Breast epithelium (tissue), 4 donors: ENCODE measurements around the gene NGRN. TPM values are rescaled to one million over a fixed set of nuclear protein-coding genes. Genes with fewer than 3 reads are reported as not detected.
"Not testable (repeated sequence)": the region's sequence is repeated elsewhere in the genome, so short reads cannot be mapped to it uniquely, and the experiment has no call there.

Experiments
- DNase-seq, 2 donors: peaks; one replicate each; pipeline ENCODE4 v3.0.0-alpha.2; 2019; ENCODE audit warnings: low spot score in 2 of 2
- H3K27ac ChIP-seq, 2 donors: fragments of 200-600 bp; sonication (generic) in 1 of 2; one replicate each; pipeline ENCODE4 v1.5.1; 2016 to 2019; ENCODE audit warnings: mild to moderate bottlenecking in 1 of 2
- H3K27me3 ChIP-seq, 2 donors: fragments of 200-600 bp; sonication (generic) in 1 of 2; one replicate each; pipeline versions ENCODE4 v1.5.1 to v1.6.0; 2017 to 2019; ENCODE audit warnings: control low read depth in 1 of 2, mild to moderate bottlenecking in 1 of 2
- H3K36me3 ChIP-seq: fragments of 200-600 bp; one replicate; pipeline ENCODE4 v1.5.1; 2019
- H3K4me1 ChIP-seq, 2 donors: fragments of 200-600 bp; sonication (generic); one replicate each; pipeline ENCODE4 v1.5.1; 2016 to 2019; ENCODE audit warnings: control low read depth in 1 of 2
- H3K4me3 ChIP-seq, 3 donors: fragments of 200-600 bp; sonication (generic); 1 replicate in 2 of 3; 2 replicates in 1 of 3; pipeline ENCODE4 v1.5.1; 2016 to 2019; ENCODE audit warnings: mild to moderate bottlenecking in 3 of 3, moderate library complexity in 2 of 3
- H3K9me3 ChIP-seq, 2 donors: fragments of 200-600 bp; sonication (generic) in 1 of 2; one replicate each; pipeline ENCODE4 v1.5.1; 2016 to 2019; ENCODE audit warnings: control low read depth in 1 of 2
- CTCF ChIP-seq, 3 donors: fragments of 450-650 bp; IDR thresholded peaks; one replicate each; pipeline ENCODE4 v1.5.1; 2016 to 2017; ENCODE audit warnings: antibody characterized with exemption in 3 of 3, mild to moderate bottlenecking in 3 of 3, moderate library complexity in 3 of 3
- POLR2A ChIP-seq: fragments of 450-650 bp; IDR thresholded peaks from one replicate; pipeline ENCODE4 v1.6.1; 2016; ENCODE audit warnings: antibody characterized with exemption, mild to moderate bottlenecking, moderate library complexity
- POLR2AphosphoS5 ChIP-seq, 3 donors: sonication (generic); formaldehyde crosslinking; IDR thresholded peaks; one replicate each; pipeline ENCODE4 v1.6.1; 2017; ENCODE audit warnings: antibody characterized with exemption in 3 of 3
- intact Hi-C: fragments of 100-400 bp; cut with DNase I; formaldehyde crosslinking; loops from one replicate; pipeline ENCODE4 v1.15.1; 2023; ENCODE audit warnings: low total_unique reads
- total RNA-seq, 3 donors: library from RNA; depleted of rRNA; stranded (reverse); fragments of >200 nt; gene quantifications; one replicate each; pipeline ENCODE4 v1.1.0, GENCODE V29; 2016

NGRN gene
- total RNA-seq, 3 donors from 2014 or later = 67.7 to 99.1 (median 87.2) TPM

DNA sequence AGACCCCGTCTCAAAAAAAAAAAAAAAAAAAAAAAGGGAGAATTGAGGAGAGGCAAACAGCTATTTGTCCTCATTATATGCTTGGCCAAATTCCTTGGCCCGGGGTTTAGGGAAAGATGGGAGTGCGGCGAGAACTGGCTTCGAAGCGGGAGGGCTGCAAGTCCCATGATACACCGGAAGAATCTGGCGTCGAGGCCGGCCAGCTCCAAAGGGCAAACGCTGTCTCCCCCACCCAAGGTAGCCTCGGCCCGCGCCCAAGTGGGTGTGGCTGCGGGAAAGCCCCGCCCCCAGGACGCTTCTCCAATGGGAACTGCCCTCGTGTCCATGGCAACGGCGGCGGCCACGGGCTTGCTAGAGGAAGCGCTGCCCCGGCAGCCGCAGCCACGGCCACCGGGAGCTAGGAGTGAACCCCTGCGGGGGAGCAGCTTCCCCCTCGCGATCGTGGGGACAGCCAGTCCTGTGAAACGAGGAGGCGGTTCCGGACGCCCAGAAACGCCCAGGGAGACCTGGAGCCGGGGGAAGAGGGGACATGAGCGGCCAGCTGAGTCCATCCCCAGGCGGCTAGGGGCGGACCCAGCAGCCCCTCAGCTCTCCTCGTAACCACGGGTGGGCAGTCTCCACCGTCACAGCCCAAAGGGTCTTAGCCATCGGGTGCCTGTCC, 16.1 kb upstream of the NGRN start, which contains the start of gene TTLL13:
TTLL13 (plus strand) TSS at position 354 of the 661 bp plus-strand sequence. CDS start 1,075 bp downstream, outside the sequence.
- no peaks in the 10 kb centered on the region for H3K4me1 ChIP-seq
- H3K27me3 ChIP-seq = no peaks in the 10 kb centered on the region
- H3K27ac ChIP-seq = peak within 1 kb of the TSS; percentile 52 to 75
- peak; percentile 85 to 86 for DNase-seq
- peak within 1 kb of the TSS; percentile 50 to 88 (median 60) for H3K4me3 ChIP-seq
- intact Hi-C loops = no loop called here
- H3K9me3 ChIP-seq = no peaks in the 10 kb centered on the region
- no peaks in the 10 kb centered on the region for H3K36me3 ChIP-seq
- TF ChIP-seq POLR2A (no peak), POLR2AphosphoS5 (IDR thresholded peaks at IDR 0.05) (peak; percentile 12 to 24 (median 22)), CTCF (IDR thresholded peaks at IDR 0.05) (peak in 1 of 3 donors; percentile 17)

- H3K9me3 ChIP-seq = no peaks in the 10 kb centered on the region
- no peak for DNase-seq
- H3K27me3 ChIP-seq = no peaks in the 10 kb centered on the region
- H3K36me3 ChIP-seq = no peaks in the 10 kb centered on the region
- intact Hi-C loops = no loop called here
- H3K27ac ChIP-seq = no peak overlapping the region
- TF ChIP-seq POLR2A (no peak), CTCF (IDR thresholded peaks at IDR 0.05) (no peak), POLR2AphosphoS5 (IDR thresholded peaks at IDR 0.05) (no peak)
- no peak overlapping the region for H3K4me3 ChIP-seq
- H3K4me1 ChIP-seq = no peaks in the 10 kb centered on the region
Measured at GRCh38 chr15:90257776-90258175, 7.7 kb upstream of the NGRN start.

- no peaks in the 10 kb centered on the region for H3K27me3 ChIP-seq
- intact Hi-C loops = no loop called here
Measured at GRCh38 chr15:90259524-90259923, 5.9 kb upstream of the NGRN start.

DNA sequence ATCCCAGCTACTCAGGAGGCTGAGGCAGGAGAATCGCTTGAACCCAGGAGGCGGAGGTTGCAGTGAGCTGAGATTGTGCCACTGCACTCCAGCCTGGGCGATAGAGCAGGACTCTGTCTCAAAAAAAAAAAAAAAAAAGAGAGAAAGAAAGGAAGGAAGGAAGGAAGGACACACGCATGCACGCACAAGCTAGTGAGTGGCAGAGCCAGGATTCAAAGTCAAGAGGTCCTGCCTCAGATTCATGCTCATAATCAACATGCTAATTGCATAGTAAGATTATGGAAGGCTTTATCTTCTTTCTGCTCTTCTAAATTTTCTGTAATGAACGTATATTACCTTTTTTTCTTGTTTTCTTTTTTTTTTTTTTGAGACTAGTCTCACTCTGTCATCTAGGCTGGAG, 4.7 kb upstream of the NGRN start:
- H3K9me3 ChIP-seq, H3K27ac ChIP-seq, H3K36me3 ChIP-seq, H3K27me3 ChIP-seq, DNase-seq, intact Hi-C loops, H3K4me1 ChIP-seq, H3K4me3 ChIP-seq: not testable (repeated sequence)

More at GRCh38 chr15:90259524-90259923, 5.9 kb upstream of the NGRN start:
- Histone ChIP-seq H3K4me3 (no peak overlapping the region), H3K27ac (no peak overlapping the region), H3K4me1 (no peaks in the 10 kb centered on the region), H3K36me3 (no peaks in the 10 kb centered on the region), H3K9me3 (no peaks in the 10 kb centered on the region)
- no peak for TF ChIP-seq POLR2A
- TF ChIP-seq CTCF (IDR thresholded peaks at IDR 0.05) = no peak
- no peak for TF ChIP-seq POLR2AphosphoS5 (IDR thresholded peaks at IDR 0.05)
- no peak for DNase-seq

DNA sequence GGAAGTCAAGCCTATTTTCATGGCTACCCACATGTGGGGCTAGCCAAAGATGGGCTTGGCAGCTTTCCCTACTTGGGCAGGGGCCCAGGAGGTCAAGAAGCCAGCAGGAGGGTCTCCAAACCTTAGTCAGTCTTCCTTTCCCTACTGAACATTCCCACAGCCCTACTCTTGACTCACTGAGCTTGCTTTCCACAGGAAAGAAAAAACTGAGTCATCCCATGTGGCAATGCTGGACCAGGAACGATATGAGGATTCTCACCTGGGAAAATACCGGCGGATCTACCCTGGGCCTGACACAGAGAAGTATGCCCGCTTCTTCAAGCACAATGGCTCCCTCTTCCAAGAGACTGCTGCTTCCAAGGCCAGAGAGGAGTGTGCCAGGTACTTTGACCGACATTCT, 3.7 kb upstream of the NGRN start:
- TF ChIP-seq CTCF (IDR thresholded peaks at IDR 0.05) (no peak), POLR2AphosphoS5 (IDR thresholded peaks at IDR 0.05) (no peak), POLR2A (no peak)
- Histone ChIP-seq H3K27ac (no peak overlapping the region), H3K9me3 (no peaks in the 10 kb centered on the region), H3K27me3 (no peaks in the 10 kb centered on the region), H3K4me1 (peaks cover 0 to 1% of the 10 kb centered on the region in 2 donors), H3K36me3 (no peaks in the 10 kb centered on the region), H3K4me3 (no peak overlapping the region)
- intact Hi-C loops = no loop called here
- no peak for DNase-seq
